22Rv1 (cell line): ENCODE results near the gene SLC6A1.

Experiments used
- ZFX ChIP-seq: fragments of 450-650 bp; IDR thresholded peaks from 2 replicates; pipeline ENCODE4 v1.6.1; 2017; ENCODE audit warnings: antibody characterized with exemption, borderline replicate concordance
- TF ChIP-seq, protein P1 (sequence below): fragments of 450-650 bp; IDR thresholded peaks from 2 replicates; pipeline ENCODE4 v1.5.1; 2017; ENCODE audit warnings: mild to moderate bottlenecking

GRCh38 chr3:11086856-11087255 lies 94.3 kb downstream of the SLC6A1 start:
- TF ChIP-seq, protein P1, sequence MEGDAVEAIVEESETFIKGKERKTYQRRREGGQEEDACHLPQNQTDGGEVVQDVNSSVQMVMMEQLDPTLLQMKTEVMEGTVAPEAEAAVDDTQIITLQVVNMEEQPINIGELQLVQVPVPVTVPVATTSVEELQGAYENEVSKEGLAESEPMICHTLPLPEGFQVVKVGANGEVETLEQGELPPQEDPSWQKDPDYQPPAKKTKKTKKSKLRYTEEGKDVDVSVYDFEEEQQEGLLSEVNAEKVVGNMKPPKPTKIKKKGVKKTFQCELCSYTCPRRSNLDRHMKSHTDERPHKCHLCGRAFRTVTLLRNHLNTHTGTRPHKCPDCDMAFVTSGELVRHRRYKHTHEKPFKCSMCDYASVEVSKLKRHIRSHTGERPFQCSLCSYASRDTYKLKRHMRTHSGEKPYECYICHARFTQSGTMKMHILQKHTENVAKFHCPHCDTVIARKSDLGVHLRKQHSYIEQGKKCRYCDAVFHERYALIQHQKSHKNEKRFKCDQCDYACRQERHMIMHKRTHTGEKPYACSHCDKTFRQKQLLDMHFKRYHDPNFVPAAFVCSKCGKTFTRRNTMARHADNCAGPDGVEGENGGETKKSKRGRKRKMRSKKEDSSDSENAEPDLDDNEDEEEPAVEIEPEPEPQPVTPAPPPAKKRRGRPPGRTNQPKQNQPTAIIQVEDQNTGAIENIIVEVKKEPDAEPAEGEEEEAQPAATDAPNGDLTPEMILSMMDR = no peak
- TF ChIP-seq ZFX = no peak
